Right ventricle myocardium superior (tissue), 1 donor: ENCODE measurements around the gene SPTLC1. TPM values are rescaled to one million over a fixed set of nuclear protein-coding genes. Genes with fewer than 3 reads are reported as not detected.
"Not testable (repeated sequence)": the region's sequence is repeated elsewhere in the genome, so short reads cannot be mapped to it uniquely, and the experiment has no call there.

Source experiments
- ATAC-seq: fragments of 200-7000 bp; cut with Tn5 transposase; one replicate; pipeline ENCODE4 v1.9.1; 2020; ENCODE audit warnings: mild to moderate bottlenecking; ENCODE audit not compliant: poor library complexity
- DNase-seq: peaks from one replicate; pipeline ENCODE4 v3.0.0-alpha.2; 2020
- intact Hi-C: fragments of 100-400 bp; cut with DNase I; formaldehyde crosslinking; loops from one replicate; pipeline ENCODE4 v1.11.2; 2022
- total RNA-seq: library from RNA; stranded (reverse); fragmentation: NEBNext Ultra II Directional; extraction: Animal tissue kit (Norgen Biotek cat#: 25700); gene quantifications from one replicate; pipeline ENCODE4 v1.2.1, GENCODE V29; 2021
- donor health status: DM: no; HTN: yes; CAD: no; lungs with severe emphysema.

SPTLC1 gene
- total RNA-seq, 1 donor from 2014 or later: 19.9 TPM

- ATAC-seq (no peak), DNase-seq (no peak)
- intact Hi-C loops: loop anchor here (10.0 kb wide), 1 partner anchor 492 kb away; no protein-coding TSS in a partner anchor
Measured at GRCh38 chr9:92142329-92142728, 27.1 kb upstream of the SPTLC1 start.

GRCh38 chr9:92141144-92142129, 26.2 kb upstream of the SPTLC1 start:
- ATAC-seq (peak; percentile 43), DNase-seq (no peak)
- intact Hi-C loops: loop anchor here (10.0 kb wide), 1 partner anchor 493 kb away; no protein-coding TSS in a partner anchor

GRCh38 chr9:92140754-92141143, 25.5 kb upstream of the SPTLC1 start:
- DNase-seq (no peak), ATAC-seq (no peak)
- intact Hi-C loops: loop anchor here (10.0 kb wide), 1 partner anchor 494 kb away; no protein-coding TSS in a partner anchor

GRCh38 chr9:92140074-92140753, 25.0 kb upstream of the SPTLC1 start:
- ATAC-seq: peak; percentile 80
- intact Hi-C loops: loop anchor here (10.0 kb wide), 1 partner anchor 495 kb away; no protein-coding TSS in a partner anchor

GRCh38 chr9:92138960-92139540, 23.8 kb upstream of the SPTLC1 start:
- not testable (repeated sequence) for DNase-seq, ATAC-seq

More at GRCh38 chr9:92140074-92140753, 25.0 kb upstream of the SPTLC1 start:
- peak; percentile 87 for DNase-seq

GRCh38 chr9:92138157-92138959, 23.1 kb upstream of the SPTLC1 start:
- DNase-seq: peak; percentile 86
- peak; percentile 70 for ATAC-seq
- intact Hi-C loops: loop anchor here (10.0 kb wide), 1 partner anchor 296 kb away; no protein-coding TSS in a partner anchor

More at GRCh38 chr9:92138960-92139540, 23.8 kb upstream of the SPTLC1 start:
- intact Hi-C loops: loop anchor here (10.0 kb wide), 1 partner anchor 296 kb away; no protein-coding TSS in a partner anchor

GRCh38 chr9:92136184-92136858, 21.1 kb upstream of the SPTLC1 start:
- DNase-seq: no peak

GRCh38 chr9:92135576-92135975, 20.4 kb upstream of the SPTLC1 start:
- intact Hi-C loops: loop anchor here (10.0 kb wide), 1 partner anchor 299 kb away; no protein-coding TSS in a partner anchor
- ATAC-seq: no peak
- no peak for DNase-seq

More at GRCh38 chr9:92136184-92136858, 21.1 kb upstream of the SPTLC1 start:
- intact Hi-C loops: loop anchor here (10.0 kb wide), 1 partner anchor 298 kb away; no protein-coding TSS in a partner anchor
- no peak for ATAC-seq

GRCh38 chr9:92133949-92134604, 18.9 kb upstream of the SPTLC1 start:
- intact Hi-C loops: loop anchor here (10.0 kb wide), 1 partner anchor 301 kb away; no protein-coding TSS in a partner anchor
- ATAC-seq: peak; percentile 87
- peak; percentile 90 for DNase-seq

GRCh38 chr9:92132913-92133312, 17.7 kb upstream of the SPTLC1 start:
- DNase-seq, ATAC-seq: not testable (repeated sequence)
- intact Hi-C loops: loop anchor here (10.0 kb wide), 1 partner anchor 302 kb away; no protein-coding TSS in a partner anchor

- intact Hi-C loops: loop anchor here (10.0 kb wide), 1 partner anchor 302 kb away; no protein-coding TSS in a partner anchor
- no peak for DNase-seq
- ATAC-seq: no peak
Measured at GRCh38 chr9:92132501-92132900, 17.3 kb upstream of the SPTLC1 start.

GRCh38 chr9:92122800-92123199, 7.6 kb upstream of the SPTLC1 start:
- DNase-seq: no peak
- intact Hi-C loops: no loop called here
- ATAC-seq: no peak

- DNase-seq (no peak), ATAC-seq (no peak)
- intact Hi-C loops: no loop called here
Measured at GRCh38 chr9:92122061-92122460, 6.8 kb upstream of the SPTLC1 start.

- no peak for DNase-seq
- no peak for ATAC-seq
- intact Hi-C loops: no loop called here
Measured at GRCh38 chr9:92121265-92121664, 6.1 kb upstream of the SPTLC1 start.

- intact Hi-C loops: no loop called here
- DNase-seq: no peak
- ATAC-seq: no peak
Measured at GRCh38 chr9:92120138-92120537, 4.9 kb upstream of the SPTLC1 start.

- intact Hi-C loops: no loop called here
- no peak for ATAC-seq
- no peak for DNase-seq
Measured at GRCh38 chr9:92119586-92119985, 4.4 kb upstream of the SPTLC1 start.

GRCh38 chr9:92108122-92108521, 7.1 kb downstream of the SPTLC1 start:
- ATAC-seq: no peak
- intact Hi-C loops: no loop called here
- no peak for DNase-seq
